ENCODE results near the gene TMEM63B.

The TMEM63B gene

DNA sequence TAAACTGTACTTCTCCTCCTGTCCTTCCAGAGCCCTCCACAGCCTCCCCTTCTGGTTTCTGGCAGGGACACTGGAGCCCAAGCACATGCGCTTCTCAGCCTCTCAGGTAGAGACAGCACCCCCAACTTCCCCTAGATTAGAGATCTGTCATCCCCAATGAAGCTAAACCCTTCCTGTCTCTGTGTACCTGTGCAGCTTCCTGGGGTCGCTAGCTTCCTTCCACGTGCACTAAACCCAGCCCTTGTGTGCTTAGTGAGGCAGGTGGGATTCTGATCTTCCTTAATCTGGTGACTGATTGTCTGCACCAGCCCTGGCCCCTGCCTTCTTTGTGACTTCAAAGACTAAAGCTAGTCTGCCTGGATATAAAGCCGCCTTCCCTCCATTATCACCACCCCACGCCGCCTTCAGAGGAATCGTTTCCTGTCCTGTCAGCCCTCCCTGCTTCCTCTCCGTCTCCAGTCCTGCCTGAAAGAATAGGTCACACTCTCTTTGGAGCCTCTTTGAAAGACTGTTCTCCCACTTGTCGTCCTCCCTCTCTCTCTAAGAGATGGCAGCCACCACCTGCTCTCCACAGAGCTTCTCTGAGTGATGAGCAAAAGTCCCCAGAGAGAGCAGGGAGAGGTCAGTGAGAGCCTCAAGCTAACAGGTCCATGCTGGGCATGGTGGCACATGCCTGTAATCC lies 58.7 kb downstream of the TMEM63B start:
- DNase-seq (ENCODE audit: low read depth) = no peak
- H3K4me3 ChIP-seq (replicated peaks; ENCODE audit: low read depth, low read length) = no peak overlapping the region
- TF ChIP-seq, protein P1, sequence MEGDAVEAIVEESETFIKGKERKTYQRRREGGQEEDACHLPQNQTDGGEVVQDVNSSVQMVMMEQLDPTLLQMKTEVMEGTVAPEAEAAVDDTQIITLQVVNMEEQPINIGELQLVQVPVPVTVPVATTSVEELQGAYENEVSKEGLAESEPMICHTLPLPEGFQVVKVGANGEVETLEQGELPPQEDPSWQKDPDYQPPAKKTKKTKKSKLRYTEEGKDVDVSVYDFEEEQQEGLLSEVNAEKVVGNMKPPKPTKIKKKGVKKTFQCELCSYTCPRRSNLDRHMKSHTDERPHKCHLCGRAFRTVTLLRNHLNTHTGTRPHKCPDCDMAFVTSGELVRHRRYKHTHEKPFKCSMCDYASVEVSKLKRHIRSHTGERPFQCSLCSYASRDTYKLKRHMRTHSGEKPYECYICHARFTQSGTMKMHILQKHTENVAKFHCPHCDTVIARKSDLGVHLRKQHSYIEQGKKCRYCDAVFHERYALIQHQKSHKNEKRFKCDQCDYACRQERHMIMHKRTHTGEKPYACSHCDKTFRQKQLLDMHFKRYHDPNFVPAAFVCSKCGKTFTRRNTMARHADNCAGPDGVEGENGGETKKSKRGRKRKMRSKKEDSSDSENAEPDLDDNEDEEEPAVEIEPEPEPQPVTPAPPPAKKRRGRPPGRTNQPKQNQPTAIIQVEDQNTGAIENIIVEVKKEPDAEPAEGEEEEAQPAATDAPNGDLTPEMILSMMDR (IDR thresholded peaks at IDR 0.05; ENCODE audit: low read length, missing control alignments) = no peak

DNA sequence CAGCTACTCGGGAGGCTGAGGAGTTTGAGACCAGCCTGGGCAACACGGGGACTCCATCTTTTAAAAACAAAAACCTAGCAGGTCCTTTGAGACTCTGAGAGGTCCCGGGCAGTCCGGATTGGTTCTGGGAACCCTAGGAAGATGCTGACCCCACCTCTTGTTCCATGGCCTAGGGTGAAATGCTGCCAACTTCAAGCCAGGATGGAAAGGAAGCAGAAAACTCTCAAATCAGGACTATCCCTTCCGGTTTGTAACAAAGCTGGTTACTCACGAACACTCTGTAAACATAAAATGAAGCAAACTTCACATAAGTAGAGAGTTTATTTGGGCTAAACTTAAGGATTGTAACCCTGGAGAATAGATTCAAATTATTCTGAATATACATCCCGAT lies 59.3 kb downstream of the TMEM63B start:
- no peak overlapping the region for H3K4me3 ChIP-seq (replicated peaks; ENCODE audit: low read depth, low read length)
- TF ChIP-seq, protein P1 (IDR thresholded peaks at IDR 0.05; ENCODE audit: low read length, missing control alignments) = no peak
- no peak for DNase-seq (ENCODE audit: low read depth)

DNA sequence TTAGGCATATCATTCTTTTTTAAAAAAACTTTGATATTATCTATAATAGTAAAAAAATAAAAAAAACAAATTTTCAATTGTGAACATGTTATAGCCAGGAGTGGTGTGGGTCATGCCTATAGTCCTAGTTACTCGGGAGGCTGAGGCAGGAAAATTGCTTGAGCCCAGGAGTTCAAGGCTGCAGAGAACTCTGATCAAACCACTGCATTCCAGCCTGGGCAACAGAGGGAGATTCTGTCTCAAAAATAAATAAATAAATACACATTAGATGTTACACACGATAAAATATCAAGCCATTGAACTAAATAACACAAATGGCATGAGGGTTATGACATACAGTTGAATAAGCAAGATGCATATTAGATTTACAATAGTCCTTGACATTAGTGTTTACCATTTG lies 61.5 kb downstream of the TMEM63B start:
- no peak for DNase-seq (ENCODE audit: low read depth)
- TF ChIP-seq, protein P1 (IDR thresholded peaks at IDR 0.05; ENCODE audit: low read length, missing control alignments) = no peak
- no peak overlapping the region for H3K4me3 ChIP-seq (replicated peaks; ENCODE audit: low read depth, low read length)

DNA sequence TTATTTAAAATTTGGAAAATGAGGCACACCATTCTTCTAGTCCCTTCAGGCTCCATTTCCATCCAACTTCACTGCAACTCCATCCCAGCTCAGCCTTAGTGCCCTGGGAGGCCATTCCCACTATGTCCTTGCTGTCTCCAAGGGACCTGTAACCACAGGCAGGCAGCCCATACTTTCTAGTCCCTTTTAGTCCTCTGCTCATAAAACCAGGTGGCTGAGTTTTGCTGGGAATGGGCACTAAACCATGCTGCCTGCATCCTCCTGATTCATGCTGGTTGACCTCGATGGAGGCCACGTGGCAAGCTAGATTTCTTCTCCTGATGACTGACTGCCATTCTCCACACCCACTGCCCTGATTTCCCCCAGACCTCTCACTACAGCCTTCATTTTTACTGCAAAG lies 61.9 kb downstream of the TMEM63B start:
- no peak overlapping the region for H3K4me3 ChIP-seq (replicated peaks; ENCODE audit: low read depth, low read length)
- DNase-seq (ENCODE audit: low read depth) = no peak
- TF ChIP-seq, protein P1 (IDR thresholded peaks at IDR 0.05; ENCODE audit: low read length, missing control alignments) = no peak

DNA sequence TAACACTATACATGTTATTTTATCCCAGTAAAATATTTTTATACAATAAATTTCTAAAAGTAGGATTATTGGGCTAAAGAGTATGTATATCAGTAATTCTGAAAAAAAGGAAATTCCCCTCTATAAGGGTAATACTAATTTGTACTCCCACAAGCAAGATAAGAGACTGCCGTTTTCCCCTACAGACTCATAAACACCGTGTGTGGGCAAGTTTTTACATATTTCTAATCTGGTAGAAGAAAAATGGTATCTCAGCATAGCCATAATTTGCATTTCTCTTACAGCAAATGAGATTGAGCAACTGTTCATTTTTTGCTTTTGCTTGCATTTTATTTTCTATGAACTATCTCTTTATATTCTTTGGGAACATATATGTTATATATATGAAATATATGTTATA lies 63.4 kb downstream of the TMEM63B start:
- TF ChIP-seq, protein P1 (IDR thresholded peaks at IDR 0.05; ENCODE audit: low read length, missing control alignments) = no peak
- no peak for DNase-seq (ENCODE audit: low read depth)
- no peak overlapping the region for H3K4me3 ChIP-seq (replicated peaks; ENCODE audit: low read depth, low read length)

DNA sequence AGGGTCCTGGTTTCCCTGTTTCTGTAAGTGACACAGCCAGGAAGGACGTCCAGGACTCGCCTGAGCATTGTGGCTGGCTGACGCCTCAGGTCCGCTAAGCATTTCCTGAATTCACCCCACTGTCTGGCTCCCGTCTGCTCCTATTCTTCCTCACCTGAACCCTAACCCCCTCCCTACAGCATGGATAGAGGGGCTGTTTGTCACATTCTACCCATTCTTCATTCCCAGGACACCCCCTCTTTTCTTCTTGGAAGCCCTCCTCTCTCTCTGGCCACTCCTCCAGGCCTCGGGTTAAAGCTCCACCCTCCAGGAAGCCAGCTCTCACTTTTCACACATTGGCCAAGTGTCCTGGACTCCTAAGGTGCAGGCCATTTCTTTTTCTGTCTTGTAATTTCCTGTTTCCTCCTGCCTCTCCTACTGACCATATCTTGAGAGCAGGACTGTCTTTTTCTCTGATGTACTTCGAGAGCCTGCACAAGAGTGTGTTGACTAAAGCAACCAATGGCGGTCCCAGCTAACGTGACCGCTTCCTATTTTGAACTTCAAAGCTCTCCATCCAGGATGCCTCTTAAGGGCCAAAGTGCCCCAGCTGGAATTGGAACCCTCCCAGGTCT lies 65.2 kb downstream of the TMEM63B start:
- TF ChIP-seq, protein P1 (IDR thresholded peaks at IDR 0.05; ENCODE audit: low read length, missing control alignments) = no peak
- DNase-seq (ENCODE audit: low read depth) = no peak
- no peak overlapping the region for H3K4me3 ChIP-seq (replicated peaks; ENCODE audit: low read depth, low read length)
